ENCODE data around the gene BTBD8. TPM values are rescaled to one million over a fixed set of nuclear protein-coding genes. Genes with fewer than 3 reads are reported as not detected.

Gene BTBD8
- 2.1 and 3.9 TPM in 2 replicates for total RNA-seq (2014; rRNA removed)
- percentile 50 among the genes with signal in this experiment for Bru-seq, nascent RNA
- BruChase-seq, experiment 1, labeled RNA remaining after a 6-hour chase: percentile 35 among the genes with signal in this experiment
- BruChase-seq, experiment 2, labeled RNA remaining after a 2-hour chase: percentile 37 among the genes with signal in this experiment
- long read RNA-seq, partial matches to known transcripts: 1 of 3 reads
- long read RNA-seq, other reads (novel, unspliced or antisense): 2 of 3 reads

- H2AFZ ChIP-seq (ENCODE audit: low read length): peak within 1 kb of the TSS; percentile 82
- H3K4me2 ChIP-seq (ENCODE audit: low read length): peak within 1 kb of the TSS; percentile 72
- no peak within 1 kb of the TSS; the same call in 1 of the 2 replicates for H3K27ac ChIP-seq (ENCODE audit: low read length)
- peak within 1 kb of the TSS; percentile 65 for H3K9ac ChIP-seq (ENCODE audit: low read length)
- H3K36me3 ChIP-seq (ENCODE audit: low read depth, low read length): no peaks in the 10 kb centered on the region
- peak within 1 kb of the TSS; percentile 80 for H3K4me3 ChIP-seq (ENCODE audit: low read length)
- no peaks in the 10 kb centered on the region for H3K79me2 ChIP-seq (ENCODE audit: low read length)
- intact Hi-C loops (cut with micrococcal nuclease): loop anchor here (5.0 kb wide), 1 partner anchor 48 kb away; no protein-coding TSS in a partner anchor
- DNase-seq (peak; percentile 75), ATAC-seq (peak; percentile 93)
- TF ChIP-seq EZH2phosphoT487 (IDR thresholded peaks at IDR 0.05; ENCODE audit: borderline replicate concordance, low read length) (no peak), EZH2 (IDR thresholded peaks at IDR 0.05; ENCODE audit: low read length, unreplicated experiment) (no peak), CTCF (conservative IDR thresholded peaks at IDR 0.05; ENCODE audit: low read depth, low read length) (no peak)
- no peaks in the 10 kb centered on the region for H3K9me2 ChIP-seq (replicated peaks; ENCODE audit: low read length)
- H3F3A ChIP-seq (ENCODE audit: low read length, unreplicated experiment): no peaks in the 10 kb centered on the region
- BruUV-seq (replicated peaks): TSS peak; percentile 64
- H3K27me3 ChIP-seq (ENCODE audit: low read length): no peaks in the 10 kb centered on the region
- no peaks in the 10 kb centered on the region for H3K4me1 ChIP-seq (ENCODE audit: insufficient read depth, low read length)
- no peaks in the 10 kb centered on the region for H3K9me3 ChIP-seq (ENCODE audit: low read length)
- H4K20me1 ChIP-seq (ENCODE audit: low read length): no peaks in the 10 kb centered on the region
- ChIA-PET POLR2A (ENCODE audit: unreplicated experiment) (interaction anchor here (0.6 kb wide), 1 partner anchor 736 kb away, joined by 3 read pairs; no protein-coding TSS in a partner anchor), CTCF (interaction anchor here (1.4 kb wide), 1 partner anchor 211 kb away, joined by 4 read pairs; no protein-coding TSS in a partner anchor)
Measured at GRCh38 chr1:92080128-92080985, at the start of gene BTBD8. Gene BTBD8, plus strand, starts transcription at chr1:92080345. Its CDS starts 227 bp downstream, at chr1:92080572.

- POLR2A ChIA-PET (ENCODE audit: unreplicated experiment): interaction anchor here (0.6 kb wide), 1 partner anchor 528 kb away, joined by 7 read pairs; no protein-coding TSS in a partner anchor
- BruUV-seq (replicated peaks): TSS peak; percentile 54
- intact Hi-C loops (cut with micrococcal nuclease): loop anchor here (5.0 kb wide), 1 partner anchor 52 kb away; the partner anchor contains the start of gene BTBD8
Measured at GRCh38 chr1:92030656-92031107, 49.5 kb upstream of the BTBD8 start.

More at GRCh38 chr1:92030656-92031107, 49.5 kb upstream of the BTBD8 start:
- no peaks in the 10 kb centered on the region for H4K20me1 ChIP-seq (ENCODE audit: low read length)
- H2AFZ ChIP-seq (ENCODE audit: low read length): peak overlapping the region; percentile 94
- CTCF ChIA-PET: interaction anchor here (0.5 kb wide), 1 partner anchor 33 kb away, joined by 5 read pairs; no protein-coding TSS in a partner anchor
- DNase-seq: peak; percentile 80
- peak; percentile 80 for ATAC-seq
- no peak for TF ChIP-seq EZH2phosphoT487 (IDR thresholded peaks at IDR 0.05; ENCODE audit: borderline replicate concordance, low read length)
- TF ChIP-seq CTCF (conservative IDR thresholded peaks at IDR 0.05; ENCODE audit: low read depth, low read length): no peak
- TF ChIP-seq EZH2 (IDR thresholded peaks at IDR 0.05; ENCODE audit: low read length, unreplicated experiment): no peak
- H3K4me3 ChIP-seq (ENCODE audit: low read length): peak overlapping the region; percentile 99
- no peaks in the 10 kb centered on the region for H3K27me3 ChIP-seq (ENCODE audit: low read length)
- peaks cover 23% of the 10 kb centered on the region for H3K4me1 ChIP-seq (ENCODE audit: insufficient read depth, low read length)
- H3K9me2 ChIP-seq (replicated peaks; ENCODE audit: low read length): no peaks in the 10 kb centered on the region
- no peaks in the 10 kb centered on the region for H3K9me3 ChIP-seq (ENCODE audit: low read length)
- H3F3A ChIP-seq (ENCODE audit: low read length, unreplicated experiment): no peaks in the 10 kb centered on the region
- peak overlapping the region; percentile 36 for H3K27ac ChIP-seq (ENCODE audit: low read length)
- H3K9ac ChIP-seq (ENCODE audit: low read length): peak overlapping the region; percentile 77
- H3K4me2 ChIP-seq (ENCODE audit: low read length): peak overlapping the region; percentile 93
- H3K79me2 ChIP-seq (ENCODE audit: low read length): no peaks in the 10 kb centered on the region
- H3K36me3 ChIP-seq (ENCODE audit: low read depth, low read length): no peaks in the 10 kb centered on the region
